Embryonic facial prominence (tissue), 1 donor: ENCODE measurements around the gene PGF.

ENCODE experiments used
- DNase-seq: peaks from one replicate; pipeline ENCODE4 v3.0.0-alpha.2; 2016; ENCODE audit errors: extremely low spot score

PGF gene

GRCh38 chr14:74919421-74920165 is 35.8 kb downstream of the PGF start:
- no peak for DNase-seq

DNA sequence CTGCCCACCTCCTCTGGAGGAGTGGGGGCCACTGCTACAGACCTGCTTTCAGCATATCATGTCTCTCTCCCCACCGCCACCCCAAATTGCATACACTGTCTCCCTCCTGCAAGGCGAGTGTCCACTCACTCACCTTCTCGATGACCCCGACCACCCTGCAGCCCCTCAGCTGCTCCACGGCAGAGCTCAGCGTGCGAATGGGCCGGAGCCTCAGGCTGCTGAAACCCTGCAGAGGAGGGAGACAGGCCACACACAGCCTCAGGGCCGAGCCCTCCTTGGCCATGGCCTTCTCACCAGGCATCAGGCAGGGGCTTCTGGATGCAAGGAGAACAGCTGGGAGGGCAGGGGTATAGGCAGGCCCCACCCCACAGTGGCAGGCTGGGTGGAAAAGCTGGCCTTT is 37.0 kb downstream of the PGF start:
- no peak for DNase-seq

DNA sequence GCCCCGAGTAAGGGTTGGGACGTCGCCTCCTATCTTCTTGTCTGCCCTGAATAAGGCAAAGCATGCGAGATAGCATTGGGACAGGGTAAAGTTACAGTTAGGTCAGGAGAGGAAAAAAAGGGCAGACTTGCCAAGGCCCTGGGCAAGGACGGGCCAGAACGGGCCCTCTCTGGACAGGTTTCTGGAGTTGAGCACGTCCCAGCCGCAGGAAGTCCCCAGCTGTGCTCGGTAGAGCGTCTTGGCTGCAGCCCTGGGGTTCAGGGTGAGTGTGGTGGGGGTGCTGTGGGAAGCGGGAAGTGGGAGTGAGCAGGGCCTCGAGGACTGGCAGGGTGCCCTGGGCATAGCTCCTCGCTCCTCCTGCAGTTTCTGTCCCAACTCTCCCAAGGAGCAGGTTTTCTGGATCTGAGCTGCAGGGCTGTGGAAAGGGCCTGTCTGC is 37.7 kb downstream of the PGF start:
- no peak for DNase-seq

- DNase-seq, result no peak
Observed at GRCh38 chr14:74917178-74917543, 38.2 kb downstream of the PGF start.

- no peak for DNase-seq
Observed at GRCh38 chr14:74915826-74916225, 39.6 kb downstream of the PGF start.

- no peak for DNase-seq
Observed at GRCh38 chr14:74915426-74915825, 40.0 kb downstream of the PGF start.

- DNase-seq, result peak; percentile 44
Observed at GRCh38 chr14:74913986-74914573, 41.3 kb downstream of the PGF start.

- no peak for DNase-seq
Observed at GRCh38 chr14:74913393-74913910, 41.9 kb downstream of the PGF start.

GRCh38 chr14:74912801-74913200 is 42.6 kb downstream of the PGF start:
- no peak for DNase-seq

DNA sequence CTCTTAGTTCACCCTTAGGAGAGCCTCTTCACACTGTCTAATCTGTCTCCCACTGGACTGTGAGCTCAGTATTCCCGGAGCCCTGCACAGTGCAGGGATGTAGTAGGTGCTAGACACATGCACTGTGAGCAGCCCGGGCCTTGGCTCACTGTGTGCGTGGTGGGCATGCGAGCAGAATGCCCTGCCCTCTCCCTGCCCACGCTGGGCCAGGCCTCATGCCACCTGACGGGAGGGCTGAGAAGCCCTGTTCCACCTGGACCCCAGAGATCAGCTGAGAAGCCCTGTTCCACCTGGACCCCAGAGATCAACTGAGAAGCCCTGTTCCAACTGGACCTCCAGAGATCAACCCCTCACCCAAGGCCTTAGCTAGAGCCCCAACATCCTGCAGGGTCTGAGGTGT is 43.3 kb downstream of the PGF start:
- DNase-seq, result no peak

GRCh38 chr14:74911704-74912103 is 43.7 kb downstream of the PGF start:
- no peak for DNase-seq

- no peak for DNase-seq
Observed at GRCh38 chr14:74911221-74911620, 44.2 kb downstream of the PGF start.

DNA sequence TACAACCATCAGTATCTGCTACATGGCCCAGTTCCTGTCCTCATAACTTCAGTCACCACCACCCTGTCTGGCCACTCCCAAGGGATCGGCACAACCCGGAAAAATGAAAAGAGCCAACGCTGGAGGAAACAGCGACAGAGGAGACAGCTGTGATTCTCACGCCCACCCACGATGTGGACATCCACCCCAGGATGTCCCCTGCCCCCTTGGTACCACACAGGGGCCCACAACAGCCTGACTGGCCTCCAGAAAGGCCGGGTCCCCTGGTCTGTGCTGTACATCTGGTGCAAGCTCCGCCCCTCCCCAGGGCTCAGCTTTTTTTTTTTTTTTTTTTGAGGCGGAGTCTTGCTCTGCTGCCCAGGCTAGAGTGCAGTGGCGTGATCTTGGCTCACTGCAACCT is 44.8 kb downstream of the PGF start:
- no peak for DNase-seq

DNA sequence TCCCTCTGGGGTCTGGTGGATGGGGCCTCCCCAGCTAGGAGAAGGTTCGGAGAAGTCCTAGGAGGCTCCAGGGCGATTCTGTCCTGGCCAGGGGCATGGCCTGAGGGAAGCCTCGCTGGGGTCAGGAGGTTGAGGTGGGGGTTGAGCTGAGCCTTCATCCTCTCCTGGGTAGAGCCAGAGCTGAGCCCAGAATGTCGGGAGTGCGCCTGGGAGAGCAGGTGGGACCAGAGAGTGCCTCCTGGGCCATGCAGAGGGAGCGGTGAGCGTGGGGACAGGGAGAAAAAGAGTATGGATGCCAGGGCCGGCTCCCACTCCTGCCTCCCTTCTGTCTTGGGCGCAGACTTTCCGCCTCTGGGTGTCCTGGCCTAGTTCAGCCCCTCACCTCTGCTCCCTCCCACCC is 45.5 kb downstream of the PGF start:
- no peak for DNase-seq

- DNase-seq, result no peak
Observed at GRCh38 chr14:74909501-74909900, 45.9 kb downstream of the PGF start.

DNA sequence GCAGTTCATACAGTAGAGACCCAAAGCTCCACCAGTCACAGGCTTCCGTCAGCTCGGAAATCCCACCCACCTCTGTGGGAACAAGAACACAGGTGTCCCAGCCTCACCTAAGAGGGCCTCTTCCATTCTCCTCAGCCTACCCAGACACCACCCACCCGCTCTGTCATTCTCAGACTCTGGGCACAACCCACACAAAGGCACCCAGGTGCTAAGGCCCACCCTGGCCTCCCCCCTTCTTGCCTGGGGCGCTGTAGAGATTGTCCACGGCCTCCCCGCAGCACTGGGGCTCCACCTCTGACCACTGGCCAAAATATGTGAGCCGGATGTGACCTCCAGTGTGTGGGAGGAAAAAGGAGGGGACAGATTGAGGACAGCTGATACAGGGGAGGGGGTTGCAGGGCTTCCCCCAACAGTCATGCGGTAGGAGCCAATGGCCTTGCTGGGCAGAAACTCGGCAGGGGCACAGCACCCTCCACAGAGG is 46.5 kb downstream of the PGF start:
- DNase-seq, result no peak

- DNase-seq, result no peak
Observed at GRCh38 chr14:74907744-74908143, 47.7 kb downstream of the PGF start.

GRCh38 chr14:74906925-74907521 is 48.4 kb downstream of the PGF start:
- DNase-seq, result no peak

DNA sequence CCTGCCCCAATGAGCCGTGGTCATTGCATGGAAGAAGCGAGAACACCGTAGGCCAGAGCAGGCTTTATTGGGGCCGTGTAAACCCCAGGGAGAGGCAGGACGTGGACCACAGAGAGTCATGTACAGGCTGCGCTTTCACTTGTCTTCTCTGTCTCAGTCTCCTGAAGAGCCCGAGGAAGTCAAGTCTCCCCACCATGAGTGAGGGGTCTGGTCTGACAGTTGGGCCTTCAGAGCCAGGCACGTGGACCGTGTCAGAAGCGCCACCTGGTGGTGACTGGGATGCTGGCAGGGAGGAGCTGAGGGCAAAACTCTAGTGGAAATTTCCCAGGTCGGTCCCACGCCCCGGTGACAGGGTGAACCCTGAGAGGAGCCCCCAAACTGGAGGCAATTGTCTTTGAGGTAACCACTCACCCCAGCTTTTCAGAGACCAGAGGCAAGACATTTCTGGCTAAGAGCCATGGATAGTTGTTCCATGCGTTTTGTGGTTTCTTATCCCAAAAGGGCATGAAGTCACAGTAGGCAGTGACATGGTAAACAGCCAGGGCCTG is 49.7 kb downstream of the PGF start:
- no peak for DNase-seq

DNA sequence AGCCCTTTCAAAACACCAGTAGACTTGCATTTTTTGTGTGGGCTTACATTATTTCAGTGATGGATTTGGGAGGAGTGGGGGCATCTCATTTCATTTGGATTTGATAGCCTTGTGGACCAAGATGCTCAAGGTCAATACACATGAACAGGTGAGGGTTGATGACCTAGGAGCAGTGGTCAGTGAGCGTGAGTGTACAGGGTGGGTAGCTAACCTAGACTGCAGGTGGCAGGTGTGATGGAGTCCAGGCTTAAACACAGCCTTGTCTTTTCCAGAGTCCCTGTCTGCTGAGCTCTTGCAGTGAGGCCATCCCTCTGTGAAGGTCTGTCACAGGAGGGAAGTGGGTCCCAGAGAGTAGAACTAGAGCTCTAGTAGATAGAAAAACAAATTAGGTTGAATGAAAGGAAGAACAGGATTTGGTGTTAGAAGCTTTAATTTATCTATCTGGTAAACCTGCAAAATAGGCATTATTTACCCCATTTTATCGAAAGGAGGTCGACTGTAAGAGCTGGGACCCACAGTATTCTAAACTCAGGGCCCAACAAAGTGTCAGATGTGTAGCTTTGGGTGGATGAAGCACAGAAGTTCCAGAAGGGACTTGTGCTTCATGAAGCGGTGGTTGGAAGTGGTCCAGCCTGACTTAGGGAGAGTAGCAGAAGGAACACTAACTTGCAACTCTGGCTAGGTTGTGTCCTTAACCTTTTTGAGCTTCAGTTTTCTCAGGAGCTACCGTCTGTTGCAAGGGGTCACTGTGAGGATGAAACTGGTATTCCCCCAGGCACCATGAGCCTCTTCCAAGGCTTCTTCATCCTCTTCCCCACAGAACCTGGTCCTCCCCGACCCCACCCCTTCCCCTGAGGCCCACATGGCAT is 50.5 kb downstream of the PGF start:
- DNase-seq, result no peak

GRCh38 chr14:74902941-74903705 is 52.3 kb downstream of the PGF start:
- no peak for DNase-seq
